Measurements from ENCODE around the gene PRDM16.

Gene PRDM16

GRCh38 chr1:3444736-3445135 is 375.7 kb downstream of the PRDM16 start:
- H3K9me2 ChIP-seq (replicated peaks; ENCODE audit: low read depth, low read length), result no peaks in the 10 kb centered on the region
- H3K27me3 ChIP-seq (ENCODE audit: insufficient read depth, low read length, poor library complexity, severe bottlenecking), result no peaks in the 10 kb centered on the region
- H2AFZ ChIP-seq (ENCODE audit: low read length), result no peak overlapping the region
- H4K20me1 ChIP-seq (ENCODE audit: insufficient read depth, low read length, poor library complexity, severe bottlenecking), result no peaks in the 10 kb centered on the region
- H3K9ac ChIP-seq (ENCODE audit: low read depth, low read length, poor library complexity, severe bottlenecking), result no peak overlapping the region
- H3K9me3 ChIP-seq (ENCODE audit: insufficient read depth, low read depth, low read length), result no peaks in the 10 kb centered on the region
- TF ChIP-seq CTCF (conservative IDR thresholded peaks at IDR 0.05; ENCODE audit: low read length) (no peak), EZH2phosphoT487 (IDR thresholded peaks at IDR 0.05; ENCODE audit: borderline replicate concordance) (no peak)
- H3K4me1 ChIP-seq (ENCODE audit: insufficient read depth, low read length, poor library complexity, severe bottlenecking), result no peaks in the 10 kb centered on the region
- no peaks in the 10 kb centered on the region for H3F3A ChIP-seq (ENCODE audit: low read depth)
- no peak overlapping the region for H3K4me2 ChIP-seq (ENCODE audit: low read depth, low read length, poor library complexity, severe bottlenecking)
- no peaks in the 10 kb centered on the region for H3K79me2 ChIP-seq (ENCODE audit: insufficient read depth, low read length)
- no peak overlapping the region for H3K4me3 ChIP-seq (ENCODE audit: low read length, poor library complexity, severe bottlenecking)
- H3K36me3 ChIP-seq (ENCODE audit: insufficient read depth, low read length), result no peaks in the 10 kb centered on the region

GRCh38 chr1:3450202-3450863 is 381.3 kb downstream of the PRDM16 start:
- Histone ChIP-seq H2AFZ (ENCODE audit: low read length) (no peak overlapping the region), H3K4me3 (ENCODE audit: low read length, poor library complexity, severe bottlenecking) (no peak overlapping the region), H4K20me1 (ENCODE audit: insufficient read depth, low read length, poor library complexity, severe bottlenecking) (no peaks in the 10 kb centered on the region), H3K9me3 (ENCODE audit: insufficient read depth, low read depth, low read length) (no peaks in the 10 kb centered on the region), H3K27me3 (ENCODE audit: insufficient read depth, low read length, poor library complexity, severe bottlenecking) (no peaks in the 10 kb centered on the region), H3F3A (ENCODE audit: low read depth) (no peaks in the 10 kb centered on the region), H3K79me2 (ENCODE audit: insufficient read depth, low read length) (no peaks in the 10 kb centered on the region), H3K4me1 (ENCODE audit: insufficient read depth, low read length, poor library complexity, severe bottlenecking) (peaks cover 14% of the 10 kb centered on the region), H3K9ac (ENCODE audit: low read depth, low read length, poor library complexity, severe bottlenecking) (no peak overlapping the region), H3K4me2 (ENCODE audit: low read depth, low read length, poor library complexity, severe bottlenecking) (no peak overlapping the region), H3K36me3 (ENCODE audit: insufficient read depth, low read length) (no peaks in the 10 kb centered on the region), H3K9me2 (replicated peaks; ENCODE audit: low read depth, low read length) (no peaks in the 10 kb centered on the region)
- TF ChIP-seq CTCF (conservative IDR thresholded peaks at IDR 0.05; ENCODE audit: low read length) (no peak), EZH2phosphoT487 (IDR thresholded peaks at IDR 0.05; ENCODE audit: borderline replicate concordance) (no peak)

GRCh38 chr1:3450983-3451382 is 382.0 kb downstream of the PRDM16 start:
- peaks cover 14% of the 10 kb centered on the region for H3K4me1 ChIP-seq (ENCODE audit: insufficient read depth, low read length, poor library complexity, severe bottlenecking)
- no peaks in the 10 kb centered on the region for H3K79me2 ChIP-seq (ENCODE audit: insufficient read depth, low read length)

More at GRCh38 chr1:3450983-3451382, 382.0 kb downstream of the PRDM16 start:
- no peak overlapping the region for H3K4me2 ChIP-seq (ENCODE audit: low read depth, low read length, poor library complexity, severe bottlenecking)
- no peak for TF ChIP-seq CTCF (conservative IDR thresholded peaks at IDR 0.05; ENCODE audit: low read length)
- TF ChIP-seq EZH2phosphoT487 (IDR thresholded peaks at IDR 0.05; ENCODE audit: borderline replicate concordance), result no peak
- no peak overlapping the region for H3K4me3 ChIP-seq (ENCODE audit: low read length, poor library complexity, severe bottlenecking)
- H3K36me3 ChIP-seq (ENCODE audit: insufficient read depth, low read length), result no peaks in the 10 kb centered on the region
- H3F3A ChIP-seq (ENCODE audit: low read depth), result no peaks in the 10 kb centered on the region
- no peaks in the 10 kb centered on the region for H3K27me3 ChIP-seq (ENCODE audit: insufficient read depth, low read length, poor library complexity, severe bottlenecking)
- no peaks in the 10 kb centered on the region for H4K20me1 ChIP-seq (ENCODE audit: insufficient read depth, low read length, poor library complexity, severe bottlenecking)
- H3K9me3 ChIP-seq (ENCODE audit: insufficient read depth, low read depth, low read length), result no peaks in the 10 kb centered on the region
- no peak overlapping the region for H2AFZ ChIP-seq (ENCODE audit: low read length)
- no peak overlapping the region for H3K9ac ChIP-seq (ENCODE audit: low read depth, low read length, poor library complexity, severe bottlenecking)
- H3K9me2 ChIP-seq (replicated peaks; ENCODE audit: low read depth, low read length), result no peaks in the 10 kb centered on the region
